ENCODE data around the gene KIAA0753.

The KIAA0753 gene

GRCh38 chr17:6639586-6640535 lies 650 bp downstream of the KIAA0753 start:
- no peak for DNase-seq

DNA sequence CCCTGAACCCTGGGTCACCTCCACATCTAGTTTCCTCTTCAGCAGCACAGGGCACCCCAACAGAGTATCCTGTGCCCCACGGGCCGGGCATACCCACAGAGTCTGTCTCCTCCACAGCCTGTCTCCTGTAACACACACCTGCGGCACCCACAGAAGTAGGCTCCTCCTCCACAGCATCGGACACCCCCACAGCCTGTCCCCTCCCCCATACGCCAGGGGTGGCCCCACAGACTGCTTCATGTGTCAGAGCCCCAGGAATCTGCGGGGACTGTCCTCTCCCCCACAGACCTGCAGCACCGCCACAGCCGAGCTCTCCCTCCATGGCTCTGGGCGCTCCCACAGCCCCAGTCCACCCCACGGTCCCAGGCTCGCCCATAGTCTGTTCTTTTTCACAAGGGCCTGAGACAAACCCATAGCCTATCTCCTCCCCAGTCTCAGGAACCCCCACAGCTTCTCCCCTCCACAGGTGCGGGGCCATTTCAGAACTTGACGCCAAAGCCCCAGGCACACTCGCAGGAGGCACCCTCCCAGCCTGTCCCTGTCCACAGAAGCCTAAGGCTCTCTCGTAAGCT lies 1.4 kb downstream of the KIAA0753 start:
- DNase-seq = no peak

GRCh38 chr17:6638046-6638908 lies 2.2 kb downstream of the KIAA0753 start:
- DNase-seq = no peak

GRCh38 chr17:6637458-6637840 lies 3.1 kb downstream of the KIAA0753 start:
- no peak for DNase-seq

DNA sequence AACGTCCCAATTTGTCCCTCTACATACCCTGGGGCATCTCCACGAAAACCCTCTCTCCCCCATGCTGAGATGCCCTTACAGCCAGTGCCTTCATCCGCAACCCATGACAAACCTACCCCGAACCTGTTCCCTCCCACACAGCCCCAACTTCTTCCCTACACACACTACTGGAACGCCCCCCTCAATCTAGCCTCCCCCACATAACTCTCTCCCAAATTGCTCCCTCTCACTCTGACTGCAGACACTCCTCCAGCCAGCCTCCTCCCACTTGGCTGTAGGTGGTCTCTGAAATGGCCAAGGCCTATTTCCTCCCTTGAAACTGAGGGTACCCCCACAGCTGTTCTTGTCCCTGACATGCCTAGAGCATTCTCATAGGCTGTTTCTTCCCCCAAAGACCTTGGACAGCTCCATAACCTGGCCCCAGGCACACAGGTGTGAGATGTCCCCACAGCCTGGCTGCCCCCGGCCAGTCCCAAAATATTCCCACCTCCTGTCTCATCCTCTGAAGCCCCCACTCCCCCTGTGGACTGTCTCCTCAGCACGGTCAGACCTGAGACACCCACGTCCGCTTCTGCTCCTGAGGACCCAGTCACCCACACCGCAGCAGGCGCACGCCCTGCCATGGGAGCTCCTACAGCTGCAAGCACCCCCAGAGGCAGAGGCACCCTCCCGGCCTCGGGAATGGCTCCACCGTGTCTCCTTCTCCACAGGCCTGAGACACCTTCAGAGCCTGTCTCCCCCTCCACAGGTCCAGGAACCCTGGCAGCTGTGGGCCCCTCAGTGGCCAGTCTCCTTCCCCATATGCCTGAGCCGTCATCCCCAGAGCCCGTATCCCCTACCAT lies 3.7 kb downstream of the KIAA0753 start:
- no peak for DNase-seq

DNA sequence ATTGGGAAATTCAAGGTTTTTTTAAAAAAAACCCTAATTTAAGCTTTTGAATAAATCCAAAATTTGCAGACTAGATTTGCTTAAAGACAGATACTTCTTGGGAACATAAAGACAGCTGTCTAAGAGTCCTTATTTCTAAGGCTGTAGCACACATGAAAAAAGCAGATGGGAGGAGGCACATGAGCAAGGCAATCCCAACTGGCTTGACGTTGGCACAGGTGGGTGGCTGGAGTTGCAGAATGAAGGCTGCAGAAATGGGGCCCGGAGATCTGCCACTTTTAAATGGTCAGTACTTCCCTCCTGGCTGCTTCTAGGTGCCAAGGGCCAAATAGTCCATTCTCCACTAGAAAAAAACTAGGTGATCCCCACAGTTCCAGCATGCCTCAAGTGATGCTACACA lies 4.4 kb downstream of the KIAA0753 start:
- no peak for DNase-seq

GRCh38 chr17:6633263-6633662 lies 7.2 kb downstream of the KIAA0753 start:
- DNase-seq = no peak

- DNase-seq = no peak
Observed at GRCh38 chr17:6632530-6632929, 8.0 kb downstream of the KIAA0753 start.

DNA sequence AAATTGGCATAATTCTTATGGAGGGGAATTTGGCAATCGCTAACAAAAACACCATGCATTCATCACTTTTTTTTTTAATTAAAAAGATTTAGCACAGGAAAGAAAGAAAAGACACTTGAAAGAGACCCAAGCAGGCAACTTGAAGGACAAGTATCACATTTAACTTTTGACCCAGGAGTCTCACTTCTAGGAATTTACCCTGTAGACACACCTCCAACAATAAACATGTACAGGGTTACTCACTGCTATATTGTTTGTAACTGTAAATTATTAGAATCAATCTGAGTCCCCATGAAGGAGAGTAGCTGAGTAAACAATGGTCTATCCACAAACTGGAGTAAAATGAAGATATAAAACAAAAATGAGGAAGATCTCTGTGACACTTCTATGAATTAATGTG lies 10.1 kb downstream of the KIAA0753 start:
- no peak for DNase-seq

- DNase-seq = no peak
Observed at GRCh38 chr17:6627019-6627418, 13.5 kb downstream of the KIAA0753 start.

GRCh38 chr17:6626616-6627015 lies 13.9 kb downstream of the KIAA0753 start:
- no peak for DNase-seq

GRCh38 chr17:6623941-6624340 lies 16.6 kb downstream of the KIAA0753 start:
- DNase-seq = no peak

- DNase-seq = no peak
Observed at GRCh38 chr17:6611231-6611630, 29.3 kb downstream of the KIAA0753 start.

GRCh38 chr17:6610011-6610410 lies 30.5 kb downstream of the KIAA0753 start:
- no peak for DNase-seq

- DNase-seq = no peak
Observed at GRCh38 chr17:6608321-6608720, 32.2 kb downstream of the KIAA0753 start.

GRCh38 chr17:6605142-6605541 lies 35.4 kb downstream of the KIAA0753 start:
- no peak for DNase-seq

- no peak for DNase-seq
Observed at GRCh38 chr17:6603744-6604325, 36.7 kb downstream of the KIAA0753 start.

DNA sequence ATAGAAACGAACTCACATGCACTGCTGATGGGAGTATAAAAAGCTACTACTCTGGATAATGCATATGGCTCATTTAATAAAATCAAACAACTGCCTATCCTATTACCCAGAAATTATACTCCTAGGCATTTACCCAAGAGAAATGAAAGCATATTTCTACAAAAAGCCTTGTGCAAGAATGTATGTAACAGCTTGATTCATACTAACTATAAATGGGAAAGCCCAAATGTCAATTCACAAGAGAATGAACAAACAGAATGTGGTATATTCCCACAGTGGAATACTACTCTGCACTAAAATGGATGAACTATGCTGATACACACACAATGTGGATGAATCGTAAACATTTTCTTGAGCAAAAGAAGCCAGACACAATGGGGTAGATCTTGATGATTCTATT lies 38.4 kb downstream of the KIAA0753 start:
- DNase-seq = no peak

DNA sequence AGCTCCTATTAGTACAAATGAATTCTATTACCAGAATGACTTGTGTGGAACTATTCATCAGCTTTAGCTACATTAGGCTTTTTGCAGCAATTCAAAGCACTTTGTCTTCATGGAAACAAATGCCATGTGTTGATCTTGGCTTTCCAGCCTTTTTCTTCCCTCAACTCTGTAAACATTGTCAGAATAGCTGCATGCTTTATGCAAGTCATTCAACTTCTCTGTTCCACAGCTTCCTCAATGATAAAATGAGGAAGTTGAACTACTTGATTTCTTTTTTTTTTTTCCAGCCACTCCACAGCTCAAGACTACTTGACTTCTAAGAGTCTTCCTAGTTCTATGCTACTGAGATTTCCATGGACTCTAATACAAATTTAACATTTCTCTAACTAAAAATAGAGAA lies 41.1 kb downstream of the KIAA0753 start:
- DNase-seq = no peak

GRCh38 chr17:6597727-6598126 lies 42.8 kb downstream of the KIAA0753 start:
- no peak for DNase-seq

DNA sequence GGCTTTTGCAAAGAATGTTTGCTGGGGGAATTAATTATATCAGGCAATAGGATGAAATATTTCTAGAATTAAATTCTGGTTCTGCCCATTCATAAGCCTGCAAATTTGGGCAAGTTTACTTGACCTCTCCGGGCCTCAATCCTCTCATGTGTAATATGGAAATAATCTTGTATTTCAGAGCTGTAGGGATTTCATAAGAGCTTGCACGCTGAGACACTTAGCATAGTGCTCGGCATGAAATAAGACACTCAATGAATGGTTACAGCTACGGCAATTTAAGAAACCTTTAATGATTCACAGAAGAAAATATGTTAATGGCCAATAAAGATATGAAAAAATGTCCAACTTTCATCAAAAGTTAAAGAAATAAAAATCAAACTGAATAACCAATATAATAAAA lies 43.6 kb downstream of the KIAA0753 start:
- no peak for DNase-seq

- no peak for DNase-seq
Observed at GRCh38 chr17:6596511-6596910, 44.0 kb downstream of the KIAA0753 start.
